ENCODE results near the gene CDY2B.
"Not testable (repeated sequence)": the region's sequence is repeated elsewhere in the genome, so short reads cannot be mapped to it uniquely, and the experiment has no call there.

The CDY2B gene, protein sequence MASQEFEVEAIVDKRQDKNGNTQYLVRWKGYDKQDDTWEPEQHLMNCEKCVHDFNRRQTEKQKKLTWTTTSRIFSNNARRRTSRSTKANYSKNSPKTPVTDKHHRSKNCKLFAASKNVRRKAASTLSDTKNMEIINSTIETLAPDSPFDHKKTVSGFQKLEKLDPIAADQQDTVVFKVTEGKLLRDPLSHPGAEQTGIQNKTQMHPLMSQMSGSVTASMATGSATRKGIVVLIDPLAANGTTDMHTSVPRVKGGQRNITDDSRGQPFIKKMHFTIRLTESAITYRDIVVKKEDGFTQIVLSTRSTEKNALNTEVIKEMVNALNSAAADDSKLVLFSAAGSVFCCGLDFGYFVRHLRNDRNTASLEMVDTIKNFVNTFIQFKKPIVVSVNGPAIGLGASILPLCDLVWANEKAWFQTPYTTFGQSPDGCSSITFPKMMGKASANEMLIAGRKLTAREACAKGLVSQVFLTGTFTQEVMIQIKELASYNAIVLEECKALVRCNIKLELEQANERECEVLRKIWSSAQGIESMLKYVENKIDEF

DNA sequence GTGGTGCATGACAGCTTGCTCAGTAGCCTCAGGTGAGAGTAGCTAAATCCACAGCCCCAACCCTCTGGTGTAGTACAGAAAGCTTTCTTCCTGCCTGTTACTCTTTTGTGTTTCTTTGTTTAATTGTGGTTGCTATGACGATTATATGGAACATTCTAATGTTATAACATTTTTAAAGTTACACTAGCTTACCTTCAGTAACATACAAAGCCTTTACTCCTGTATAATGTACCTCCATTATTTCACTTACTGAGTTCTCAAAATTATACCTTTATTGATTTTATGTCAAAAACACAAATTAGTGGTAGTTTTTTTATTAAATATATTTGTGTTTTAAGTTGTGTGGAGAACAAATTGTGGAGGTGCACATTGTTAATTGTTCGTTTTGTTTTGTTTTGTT is at the start of gene CDY2B:
TSS of gene CDY2B (minus strand) at position 101 of the 400 bp plus-strand sequence. CDS start 328 bp downstream, outside the sequence.
- not testable (repeated sequence) for DNase-seq (ENCODE audit: low spot score)

DNA sequence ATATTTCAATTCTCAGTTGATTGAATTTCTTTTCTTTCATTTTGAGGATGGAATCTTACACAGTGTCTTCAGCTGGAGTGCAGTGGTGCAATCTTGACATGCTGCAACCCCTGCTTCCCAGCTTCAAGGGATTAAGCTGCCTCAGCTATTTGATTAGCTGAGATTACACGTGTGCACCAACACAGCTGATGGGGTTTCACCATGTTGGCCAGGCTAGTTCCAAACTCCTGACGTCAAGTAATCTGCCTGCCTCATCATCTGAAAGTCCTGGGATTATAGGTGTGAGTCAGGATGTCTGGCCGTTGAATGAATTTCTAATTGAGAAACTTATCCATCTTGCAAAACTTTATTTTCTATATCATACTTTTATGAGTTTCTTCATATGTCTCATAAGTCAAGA is 28.0 kb upstream of the CDY2B start:
- not testable (repeated sequence) for DNase-seq (ENCODE audit: low spot score)

DNA sequence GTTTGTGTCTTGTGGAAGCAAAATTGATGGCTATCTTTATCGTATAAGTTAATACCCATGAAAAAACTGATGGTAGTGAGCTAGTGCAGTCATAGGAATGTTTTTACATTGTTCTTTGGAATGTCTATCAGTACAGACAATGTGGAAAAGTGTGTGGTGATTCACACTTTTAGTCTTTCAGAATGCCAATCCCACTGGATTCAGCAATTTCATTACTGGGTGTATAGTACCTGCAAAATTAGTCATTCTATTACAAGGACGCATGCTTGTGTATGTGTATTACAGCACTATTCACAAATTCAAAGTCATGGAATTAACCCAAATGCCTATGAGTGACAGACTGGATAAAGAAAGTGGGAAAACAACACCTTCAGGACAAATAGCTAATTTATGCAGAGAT is 27.3 kb upstream of the CDY2B start:
- not testable (repeated sequence) for DNase-seq (ENCODE audit: low spot score)

DNA sequence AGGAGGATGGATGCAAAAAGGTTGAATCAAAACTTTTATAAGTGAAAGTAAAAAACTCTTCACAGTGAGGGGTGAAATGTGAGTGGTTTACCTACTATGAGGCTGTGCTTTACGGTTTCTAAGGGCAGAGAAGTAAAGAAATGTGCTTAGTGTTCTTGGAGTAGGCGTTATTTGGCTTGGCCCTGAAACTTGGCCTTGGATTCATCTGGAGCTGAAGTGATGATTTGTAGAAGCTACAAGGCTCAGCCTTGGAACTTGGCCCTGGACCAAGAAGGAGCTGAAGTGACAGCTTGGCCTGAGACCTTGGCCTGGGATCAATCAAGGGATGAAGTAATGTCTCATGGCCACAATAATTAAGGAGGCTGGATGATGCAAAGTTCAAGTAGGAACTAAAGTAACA is 1.7 kb upstream of the CDY2B start:
- DNase-seq (ENCODE audit: low spot score): not testable (repeated sequence)

DNA sequence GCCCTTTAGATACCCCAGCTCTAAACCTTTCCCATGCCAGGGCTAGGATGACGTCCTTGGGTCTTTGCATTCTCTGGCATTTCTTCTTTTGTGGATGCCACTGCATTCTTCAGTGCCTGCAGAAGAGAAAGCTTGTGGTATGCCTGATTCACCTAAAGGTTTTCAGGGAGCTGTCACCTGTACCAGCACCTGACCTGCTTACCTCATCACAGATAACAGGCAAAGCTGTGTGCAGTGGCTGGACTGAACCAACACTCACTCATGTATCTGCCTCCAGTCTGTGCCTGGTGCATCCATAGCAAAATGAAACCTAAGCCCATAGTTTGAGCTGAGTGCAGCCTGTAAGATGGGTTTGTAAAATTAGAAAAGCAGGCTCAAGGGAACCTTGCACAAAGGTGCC is 3.3 kb downstream of the CDY2B start:
- not testable (repeated sequence) for DNase-seq (ENCODE audit: low spot score)

DNA sequence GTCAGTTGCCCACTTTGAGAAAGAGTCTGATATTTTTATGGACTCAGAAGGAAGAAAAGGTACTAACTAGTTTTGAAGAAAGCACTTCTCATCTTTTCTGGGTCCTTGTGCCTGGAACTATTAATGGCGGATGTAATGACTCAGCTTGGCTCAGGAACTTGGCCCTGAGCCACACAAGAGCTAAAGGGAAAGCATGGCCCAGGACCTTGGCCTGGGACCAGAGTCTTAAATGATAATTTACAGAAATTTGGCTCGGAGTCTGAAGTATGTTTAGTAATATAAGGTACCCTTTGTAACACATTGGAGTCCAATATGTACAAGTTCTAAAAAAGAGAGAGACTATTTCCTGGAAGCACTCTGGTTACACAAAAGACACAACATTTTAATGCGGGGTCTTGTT is 4.6 kb downstream of the CDY2B start:
- not testable (repeated sequence) for DNase-seq (ENCODE audit: low spot score)

DNA sequence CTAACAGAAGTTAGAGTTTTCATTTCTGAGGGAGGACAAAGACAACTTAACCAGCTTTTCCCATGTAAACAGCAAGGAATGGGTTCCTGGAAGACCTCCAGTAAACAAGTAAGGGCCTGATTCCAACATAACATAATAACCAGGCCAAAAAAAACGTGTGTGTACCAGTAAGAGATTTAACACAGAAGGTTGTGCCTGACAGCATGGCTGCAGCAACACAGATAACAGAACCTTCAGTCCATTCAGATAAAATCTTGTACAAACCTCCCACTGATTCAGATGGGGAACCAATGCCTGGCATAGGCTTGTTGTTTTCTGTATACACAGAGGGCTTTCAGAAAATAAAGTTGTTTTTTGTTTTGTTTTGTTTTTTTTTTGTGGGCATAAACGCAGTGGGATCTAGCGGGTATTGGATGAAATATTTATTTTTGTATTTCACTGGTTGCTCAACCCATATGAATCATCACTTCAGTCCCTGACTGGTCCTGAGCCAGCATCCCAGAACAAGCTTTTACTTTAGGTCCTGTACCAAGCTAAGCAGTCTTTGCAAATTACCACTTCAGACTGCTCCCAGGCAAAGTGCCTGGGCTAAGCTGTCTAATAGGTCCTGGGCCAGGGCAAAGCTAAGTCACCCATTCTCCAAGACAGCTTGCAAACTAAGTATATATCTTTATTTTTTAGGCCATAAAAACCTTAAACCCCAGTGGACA is 8.7 kb downstream of the CDY2B start:
- not testable (repeated sequence) for DNase-seq (ENCODE audit: low spot score)

DNA sequence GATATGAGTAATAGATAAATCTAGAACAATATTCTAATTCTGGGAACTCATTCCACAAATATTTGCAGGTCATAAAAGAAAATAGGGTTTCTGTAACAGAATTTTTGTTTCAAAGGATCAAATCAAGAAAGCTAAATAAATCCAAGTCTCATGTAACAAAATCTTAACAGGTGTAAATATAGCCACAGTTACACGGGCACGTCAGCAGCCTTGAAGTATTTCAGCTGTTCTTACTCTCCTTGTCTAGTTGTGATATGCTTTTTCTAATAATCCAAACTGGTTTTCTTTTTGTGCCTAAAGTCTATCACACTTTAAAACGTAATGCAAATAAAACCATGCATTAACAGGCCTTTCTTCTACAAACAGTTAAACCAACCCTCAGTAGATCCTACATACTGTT is 9.3 kb downstream of the CDY2B start:
- not testable (repeated sequence) for DNase-seq (ENCODE audit: low spot score)

DNA sequence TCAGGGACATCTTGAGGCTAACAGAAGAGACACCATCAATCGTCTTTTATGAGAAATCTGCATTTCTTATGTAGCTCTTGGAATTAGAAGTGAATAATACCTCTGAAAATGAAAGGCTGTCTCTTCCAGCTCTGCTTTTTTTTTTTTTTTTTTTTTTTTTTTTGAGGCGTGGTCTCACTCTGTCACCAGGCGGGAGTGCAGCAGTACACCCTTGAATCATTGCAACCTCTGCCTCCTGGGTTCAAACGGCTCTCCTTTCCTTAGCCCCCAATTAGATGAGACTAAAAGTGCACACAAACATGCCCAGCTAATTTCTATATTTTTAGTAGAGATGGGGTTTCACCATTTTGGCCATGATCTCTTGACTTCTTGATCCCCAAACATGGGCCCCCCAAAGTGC is 12.2 kb downstream of the CDY2B start:
- not testable (repeated sequence) for DNase-seq (ENCODE audit: low spot score)

DNA sequence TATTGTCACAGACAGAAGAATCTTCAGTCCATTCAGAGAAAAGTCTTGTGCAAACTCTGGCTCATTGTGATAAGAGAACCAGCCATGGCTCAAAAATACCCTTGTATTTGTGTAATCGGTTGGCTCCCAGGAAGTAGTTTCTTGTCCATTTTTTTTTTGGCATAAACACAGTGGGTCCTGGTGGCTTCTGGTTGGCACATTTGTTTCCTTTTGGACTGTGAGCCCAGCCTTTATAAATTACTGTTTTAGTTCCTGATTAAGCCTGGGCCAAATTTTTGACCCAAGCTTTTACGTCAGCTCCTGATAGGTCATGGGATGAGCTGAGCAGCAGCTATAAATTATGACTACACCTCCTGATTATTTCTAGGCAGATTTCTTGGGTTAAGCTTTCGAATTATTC is 19.4 kb downstream of the CDY2B start:
- not testable (repeated sequence) for DNase-seq (ENCODE audit: low spot score)

DNA sequence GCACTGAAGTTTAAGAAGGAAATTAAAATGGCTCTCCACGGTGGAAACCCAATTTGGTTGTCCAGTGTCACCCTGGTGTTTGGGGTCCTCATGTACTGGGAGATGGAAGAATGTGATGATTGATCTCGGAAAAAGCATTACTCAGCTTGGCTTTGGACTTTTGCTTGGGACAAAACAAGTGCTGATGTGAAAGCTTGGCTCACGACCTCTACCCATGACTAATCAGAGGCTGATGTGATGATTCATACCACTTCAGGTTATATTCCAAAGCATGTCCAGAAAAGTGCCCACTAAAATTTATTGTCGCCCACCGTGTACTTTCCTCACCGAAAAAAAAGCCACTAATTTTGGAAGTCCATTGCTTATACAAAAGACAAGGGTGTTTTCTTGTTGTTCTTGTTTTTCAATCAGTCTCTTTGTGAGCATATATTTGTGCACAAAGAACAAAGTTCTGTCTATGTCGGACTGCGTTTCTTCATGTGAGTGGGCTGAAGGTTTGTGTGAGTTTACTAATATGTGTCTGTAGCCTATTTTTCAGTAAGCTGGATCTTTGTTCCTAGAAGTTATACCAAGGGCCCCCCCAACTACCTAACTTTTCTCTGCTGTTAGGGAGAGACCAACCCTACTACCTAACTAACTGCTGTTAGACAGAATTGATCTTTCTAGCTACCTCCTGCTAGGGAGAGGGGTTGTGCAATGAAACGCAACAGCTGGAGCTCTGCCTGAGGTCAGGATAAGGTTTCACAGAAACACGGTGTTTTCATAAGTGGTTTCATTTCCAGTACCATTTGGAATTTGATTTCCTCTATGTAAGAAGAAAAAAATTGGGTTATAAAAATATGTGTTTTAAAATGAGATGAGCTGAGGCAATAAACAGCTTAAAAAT is 22.8 kb downstream of the CDY2B start:
- DNase-seq (ENCODE audit: low spot score): not testable (repeated sequence)

DNA sequence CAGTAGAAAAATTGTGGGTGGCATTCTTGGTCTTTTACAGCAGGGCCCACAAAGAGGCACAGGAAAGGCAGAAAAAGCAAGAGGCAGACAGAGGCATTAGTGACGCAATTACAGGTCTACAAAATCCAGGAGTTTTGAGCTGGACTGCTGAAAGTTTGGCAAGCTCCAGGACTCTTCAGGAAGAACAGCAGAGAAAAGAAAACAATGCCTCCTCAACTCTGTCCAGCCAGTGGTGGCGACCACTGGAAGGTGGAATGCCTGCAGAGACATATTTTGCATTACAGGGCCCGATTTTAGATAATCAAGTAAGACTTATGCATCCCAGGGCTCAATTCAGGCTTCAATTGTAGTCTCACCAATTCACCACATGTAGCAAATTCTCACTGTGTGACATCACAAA is 23.5 kb downstream of the CDY2B start:
- DNase-seq (ENCODE audit: low spot score): not testable (repeated sequence)

DNA sequence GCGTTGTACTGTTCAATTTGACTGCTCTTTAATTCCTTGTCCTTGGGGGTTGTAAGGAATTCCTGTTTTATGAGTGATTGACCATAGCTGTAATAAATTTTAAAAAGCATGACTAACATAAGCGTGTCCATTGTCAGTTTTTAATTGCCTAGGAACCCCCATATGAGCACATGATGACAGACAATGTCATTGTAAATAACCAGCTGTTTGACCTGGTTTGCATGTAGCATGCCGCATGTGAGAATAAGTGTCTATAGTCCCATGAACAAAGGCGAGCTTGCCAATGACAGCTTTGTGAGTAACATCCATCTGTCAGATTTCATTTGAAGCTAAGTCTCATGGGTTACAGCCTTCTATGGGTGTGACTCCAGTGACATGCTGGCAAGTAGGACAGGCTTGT is 30.9 kb downstream of the CDY2B start:
- not testable (repeated sequence) for DNase-seq (ENCODE audit: low spot score)

DNA sequence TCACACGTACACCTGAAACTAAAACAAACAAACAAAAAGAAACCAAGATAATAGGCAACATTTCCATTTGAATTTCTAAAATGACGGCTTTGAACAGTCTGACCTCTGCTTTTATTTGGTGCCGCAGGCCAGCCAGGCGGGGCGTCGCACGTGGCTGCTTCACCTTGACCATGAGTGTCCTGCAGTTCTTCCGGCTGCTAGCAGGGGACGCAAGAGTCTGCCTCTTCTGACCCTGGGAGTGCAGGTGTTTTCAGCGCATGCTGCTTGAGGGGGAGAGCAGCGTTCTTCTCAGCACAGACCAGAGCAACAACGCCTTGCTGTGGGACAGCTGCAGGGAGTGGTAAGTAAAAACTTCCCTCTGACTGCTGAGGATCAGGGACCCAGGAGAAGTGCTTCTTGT is 47.9 kb downstream of the CDY2B start:
- DNase-seq (ENCODE audit: low spot score): not testable (repeated sequence)
